HCT116 (cell line): ENCODE measurements around the gene FGGY.

Experiments used
- JUND ChIP-seq: IDR thresholded peaks from 2 replicates; pipeline ENCODE4 v1.6.1; 2012
- POLR2AphosphoS5 ChIP-seq: IDR thresholded peaks from 2 replicates; pipeline ENCODE4 v1.6.1; 2011; ENCODE audit warnings: mild to moderate bottlenecking, low read depth, low read length, moderate library complexity
- YY1 ChIP-seq: IDR thresholded peaks from 2 replicates; pipeline ENCODE4 v1.6.1; 2011; ENCODE audit warnings: low read length, low read depth, moderate library complexity, mild to moderate bottlenecking; ENCODE audit not compliant: insufficient replicate concordance; ENCODE audit errors: extremely low read depth
- ZNF274 ChIP-seq: fragments of 200-500 bp; sonication (Bioruptor generic); IDR thresholded peaks from 2 replicates; pipeline ENCODE4 v1.6.1; 2014; ENCODE audit warnings: mild to moderate bottlenecking, low read depth, low read length, inconsistent platforms

- no peak for TF ChIP-seq JUND
- no peak for TF ChIP-seq ZNF274
- no peak for TF ChIP-seq YY1
- no peak for TF ChIP-seq POLR2AphosphoS5
Observed at GRCh38 chr1:59278780-59279354, 18.0 kb upstream of the FGGY start.
